NB4 (cell line): ENCODE results near the gene MSI2.

Experiments
- MYC ChIP-seq: IDR thresholded peaks from 2 replicates; pipeline ENCODE4 v1.6.1; 2011; ENCODE audit warnings: low read depth, low read length
- TF ChIP-seq, protein P1 (sequence below): IDR thresholded peaks from one replicate; pipeline ENCODE4 v1.5.1; 2012; ENCODE audit warnings: low read depth, low read length
- TF ChIP-seq, protein P2 (sequence below): IDR thresholded peaks from 2 replicates; pipeline ENCODE4 v1.6.1; 2011; ENCODE audit warnings: low read depth, low read length

DNA sequence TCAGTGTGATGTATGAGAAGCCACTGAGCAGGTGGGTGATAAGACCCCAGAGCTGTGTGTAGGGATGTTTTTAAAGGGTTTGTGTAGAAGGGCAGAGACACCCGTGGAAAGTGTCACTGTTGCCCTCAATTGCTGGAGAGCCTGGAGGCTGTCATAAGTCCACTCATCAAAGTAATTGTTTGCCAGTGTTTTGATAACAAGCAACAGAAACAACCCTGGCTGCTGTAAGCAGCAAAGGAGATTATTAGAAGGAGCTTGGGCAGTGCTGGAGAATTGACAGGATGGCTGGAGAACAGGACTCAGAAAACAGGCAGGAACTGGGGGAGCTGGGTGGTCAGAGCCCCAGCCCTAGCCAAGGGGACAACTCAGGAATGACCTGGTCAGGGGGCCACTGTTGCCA, 369.2 kb downstream of the MSI2 start:
- TF ChIP-seq, protein P1, sequence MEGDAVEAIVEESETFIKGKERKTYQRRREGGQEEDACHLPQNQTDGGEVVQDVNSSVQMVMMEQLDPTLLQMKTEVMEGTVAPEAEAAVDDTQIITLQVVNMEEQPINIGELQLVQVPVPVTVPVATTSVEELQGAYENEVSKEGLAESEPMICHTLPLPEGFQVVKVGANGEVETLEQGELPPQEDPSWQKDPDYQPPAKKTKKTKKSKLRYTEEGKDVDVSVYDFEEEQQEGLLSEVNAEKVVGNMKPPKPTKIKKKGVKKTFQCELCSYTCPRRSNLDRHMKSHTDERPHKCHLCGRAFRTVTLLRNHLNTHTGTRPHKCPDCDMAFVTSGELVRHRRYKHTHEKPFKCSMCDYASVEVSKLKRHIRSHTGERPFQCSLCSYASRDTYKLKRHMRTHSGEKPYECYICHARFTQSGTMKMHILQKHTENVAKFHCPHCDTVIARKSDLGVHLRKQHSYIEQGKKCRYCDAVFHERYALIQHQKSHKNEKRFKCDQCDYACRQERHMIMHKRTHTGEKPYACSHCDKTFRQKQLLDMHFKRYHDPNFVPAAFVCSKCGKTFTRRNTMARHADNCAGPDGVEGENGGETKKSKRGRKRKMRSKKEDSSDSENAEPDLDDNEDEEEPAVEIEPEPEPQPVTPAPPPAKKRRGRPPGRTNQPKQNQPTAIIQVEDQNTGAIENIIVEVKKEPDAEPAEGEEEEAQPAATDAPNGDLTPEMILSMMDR, result no peak
- TF ChIP-seq, protein P2, sequence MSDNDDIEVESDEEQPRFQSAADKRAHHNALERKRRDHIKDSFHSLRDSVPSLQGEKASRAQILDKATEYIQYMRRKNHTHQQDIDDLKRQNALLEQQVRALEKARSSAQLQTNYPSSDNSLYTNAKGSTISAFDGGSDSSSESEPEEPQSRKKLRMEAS, result no peak
- TF ChIP-seq MYC, result no peak
